PFSK-1 (cell line): ENCODE measurements around the gene SBK3.

Experiments
- FOXP2 ChIP-seq: optimal IDR thresholded peaks from 2 replicates; pipeline ENCODE3; 2011; ENCODE audit warnings: borderline replicate concordance, control low read depth, inconsistent platforms; ENCODE audit not compliant: insufficient read depth; ENCODE audit errors: extremely low read length, extremely low read depth
- POLR2AphosphoS5 ChIP-seq: IDR thresholded peaks from 2 replicates; pipeline ENCODE4 v1.6.1; 2012; ENCODE audit warnings: low read depth, mild to moderate bottlenecking, control low read depth, low read length, moderate library complexity
- REST ChIP-seq, 2 experiments: IDR thresholded peaks; 2 replicates each; pipeline versions ENCODE4 v1.6.1 to v1.8.0; 2011 to 2012; ENCODE audit warnings: low read depth in 2 of 2, low read length in 2 of 2, control low read depth in 1 of 2, inconsistent platforms in 1 of 2, mild to moderate bottlenecking in 1 of 2, moderate library complexity in 1 of 2; ENCODE audit not compliant: insufficient read depth in 1 of 2
- SIN3A ChIP-seq: IDR thresholded peaks from 2 replicates; pipeline ENCODE4 v1.6.1; 2012; ENCODE audit warnings: mild to moderate bottlenecking, low read length, moderate library complexity, borderline replicate concordance; ENCODE audit not compliant: insufficient read depth
- TAF1 ChIP-seq: IDR thresholded peaks from 2 replicates; pipeline ENCODE4 v1.6.1; 2012; ENCODE audit warnings: low read length, control low read depth, borderline replicate concordance; ENCODE audit not compliant: insufficient read depth

SBK3 gene

DNA sequence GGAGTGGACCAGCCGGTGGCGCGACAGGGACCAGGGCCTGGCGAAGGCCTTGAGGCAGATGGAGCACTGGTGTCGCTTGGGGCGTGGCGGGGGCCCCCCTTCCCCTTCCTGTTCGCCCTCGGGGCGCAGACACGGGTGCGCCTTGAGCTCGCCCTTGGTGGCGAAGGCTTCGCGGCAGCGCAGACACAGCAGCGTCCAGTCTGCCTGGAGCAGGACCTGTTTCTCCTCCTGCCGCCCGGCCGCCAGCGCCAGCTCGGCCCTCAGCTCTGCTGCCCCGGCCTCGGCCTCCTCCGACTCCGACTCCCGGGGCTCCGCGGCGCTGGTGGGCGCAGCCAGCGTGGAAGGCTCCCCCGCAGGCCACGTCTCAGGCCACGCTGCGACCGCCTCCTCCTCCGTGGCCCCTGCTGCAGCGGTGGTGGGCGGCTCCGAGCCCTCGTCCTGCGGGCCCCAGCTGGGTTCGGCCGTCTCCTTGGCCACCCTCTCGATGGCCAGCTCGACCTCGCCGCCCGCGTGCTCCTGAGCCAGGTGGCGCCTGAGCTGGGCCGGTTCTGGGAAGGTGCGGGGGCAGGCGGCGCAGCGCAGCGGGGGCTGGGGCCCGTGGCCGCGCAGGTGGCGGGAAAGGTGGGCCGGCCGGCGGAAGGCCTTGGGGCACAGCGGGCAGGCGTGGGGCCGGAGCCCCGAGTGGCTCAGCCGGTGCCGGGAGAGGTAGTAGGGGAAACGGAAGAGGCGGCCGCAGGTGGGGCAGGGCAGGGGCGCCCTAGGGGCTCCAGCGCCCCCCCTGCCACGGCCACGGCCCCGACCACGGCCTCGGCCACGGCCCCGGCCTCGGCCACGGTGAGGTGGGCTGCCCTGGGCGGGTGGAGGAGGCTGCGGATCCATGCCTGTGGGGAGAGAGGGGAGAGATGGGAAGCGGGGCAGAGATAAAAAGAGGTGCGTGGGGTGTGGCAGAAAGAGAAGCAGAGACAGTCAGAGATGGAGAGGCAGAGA, 33.7 kb upstream of the SBK3 start:
- no peak for TF ChIP-seq SIN3A
- no peak for TF ChIP-seq REST (IDR thresholded peaks at IDR 0.05; ENCODE audit: insufficient read depth in 1 of 2, low read depth in 2 of 2, low read length in 2 of 2)
- no peak for TF ChIP-seq TAF1

DNA sequence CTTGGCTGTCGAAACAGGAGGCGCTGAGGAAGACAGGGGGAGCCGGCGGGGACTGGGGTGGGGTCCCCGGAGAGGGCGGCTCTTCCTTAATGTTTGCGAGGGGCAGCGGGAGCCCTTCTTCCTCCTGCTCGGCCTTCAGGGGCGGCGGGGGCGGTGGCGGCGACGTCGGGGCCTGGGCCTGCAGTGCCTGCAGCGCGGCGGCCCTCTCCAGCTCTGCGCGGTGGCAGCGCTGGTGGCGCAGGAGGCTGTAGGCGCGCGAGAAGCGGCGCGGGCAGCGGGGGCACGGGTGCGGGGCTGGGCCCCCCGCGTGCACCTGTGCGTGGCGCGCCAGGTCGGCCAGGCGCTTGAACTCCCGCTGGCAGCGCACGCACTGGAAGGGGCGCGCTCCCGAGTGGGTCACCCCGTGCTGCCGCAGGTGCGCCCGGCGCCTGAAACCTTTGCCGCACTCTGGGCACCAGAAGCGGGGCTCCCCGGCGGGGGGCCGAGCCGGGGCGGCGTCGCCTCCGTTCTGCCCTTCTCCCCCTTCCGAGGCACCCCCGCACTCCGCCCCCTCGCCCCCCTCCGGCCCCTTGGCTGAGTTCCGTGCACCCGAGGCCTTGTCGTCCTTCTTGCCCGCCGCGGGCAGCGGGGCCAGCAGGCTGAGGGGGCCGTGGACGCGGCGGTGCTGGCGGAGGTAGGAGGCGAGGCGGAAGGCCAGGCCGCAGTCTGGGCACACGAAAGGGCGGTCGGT, 32.9 kb upstream of the SBK3 start:
- TF ChIP-seq FOXP2 (no peak), SIN3A (no peak), REST (IDR thresholded peaks at IDR 0.05; ENCODE audit: insufficient read depth in 1 of 2, low read depth in 2 of 2, low read length in 2 of 2) (no peak), POLR2AphosphoS5 (no peak), TAF1 (no peak)

- TF ChIP-seq POLR2AphosphoS5 (no peak), FOXP2 (no peak), SIN3A (no peak), REST (IDR thresholded peaks at IDR 0.05; ENCODE audit: insufficient read depth in 1 of 2, low read depth in 2 of 2, low read length in 2 of 2) (no peak), TAF1 (no peak)
Observed at GRCh38 chr19:55576746-55577145, 31.4 kb upstream of the SBK3 start.

GRCh38 chr19:55567708-55568328, 22.5 kb upstream of the SBK3 start:
- TF ChIP-seq REST (IDR thresholded peaks at IDR 0.05; ENCODE audit: insufficient read depth in 1 of 2, low read depth in 2 of 2, low read length in 2 of 2) (no peak), POLR2AphosphoS5 (no peak), FOXP2 (no peak), TAF1 (no peak), SIN3A (no peak)
